GM23338 (cell line): ENCODE data around the gene ARHGAP42. TPM values are rescaled to one million over a fixed set of nuclear protein-coding genes. Genes with fewer than 3 reads are reported as not detected.

ENCODE experiments used
- ATAC-seq: fragments of 200-7000 bp; cut with Tn5 transposase; 3 replicates; pipeline ENCODE4 v1.9.1; 2020
- DNase-seq: peaks from one replicate; pipeline ENCODE4 v3.0.0-alpha.2; 2015; ENCODE audit warnings: low spot score
- H2AFZ ChIP-seq: fragments of 200-600 bp; sonication (generic); 2 replicates; pipeline ENCODE4 v1.8.0; 2016; ENCODE audit warnings: antibody characterized with exemption, mild to moderate bottlenecking, moderate library complexity
- H3F3A ChIP-seq: fragments of 200-600 bp; sonication (generic); replicated peaks from 2 replicates; pipeline ENCODE4 v1.8.0; 2017; ENCODE audit warnings: antibody characterized with exemption, mixed run types, low read depth
- H3K27ac ChIP-seq: fragments of 200-600 bp; sonication (generic); 2 replicates; pipeline ENCODE4 v1.6.1; 2016; ENCODE audit warnings: low read depth
- H3K27me3 ChIP-seq: fragments of 200-600 bp; sonication (generic); 2 replicates; pipeline ENCODE4 v1.8.0; 2016; ENCODE audit warnings: mild to moderate bottlenecking, mixed run types, moderate library complexity; ENCODE audit not compliant: insufficient read depth
- H3K36me3 ChIP-seq: fragments of 200-600 bp; sonication (generic); 2 replicates; pipeline ENCODE4 v1.8.0; 2016; ENCODE audit warnings: mild to moderate bottlenecking; ENCODE audit not compliant: insufficient read depth
- H3K4me1 ChIP-seq: fragments of 200-600 bp; sonication (generic); 2 replicates; pipeline ENCODE4 v1.8.0; 2016; ENCODE audit warnings: mild to moderate bottlenecking, moderate library complexity; ENCODE audit not compliant: insufficient read depth
- H3K4me2 ChIP-seq: fragments of 200-600 bp; sonication (generic); 2 replicates; pipeline ENCODE4 v1.7.1; 2017; ENCODE audit warnings: mixed run types
- H3K4me3 ChIP-seq: fragments of 200-600 bp; sonication (generic); 2 replicates; pipeline ENCODE4 v1.6.1; 2016; ENCODE audit warnings: mixed run types
- H3K79me2 ChIP-seq: fragments of 200-600 bp; sonication (generic); replicated peaks from 2 replicates; pipeline ENCODE4 v1.8.0; 2017; ENCODE audit warnings: mild to moderate bottlenecking; ENCODE audit not compliant: insufficient read depth
- H3K9me2 ChIP-seq: fragments of 200-600 bp; sonication (generic); 2 replicates; pipeline ENCODE4 v1.8.0; 2017; ENCODE audit not compliant: insufficient read depth
- H4K20me1 ChIP-seq: fragments of 200-600 bp; sonication (generic); replicated peaks from 2 replicates; pipeline ENCODE4 v1.8.0; 2017; ENCODE audit warnings: mild to moderate bottlenecking; ENCODE audit not compliant: insufficient read depth
- H3K27ac Mint-ChIP-seq: 2 replicates; pipeline ENCODE4 v1.8.0; 2020; ENCODE audit warnings: inconsistent platforms, mild to moderate bottlenecking, moderate library complexity, mixed read lengths
- H3K27me3 Mint-ChIP-seq: 3 replicates; pipeline ENCODE4 v1.8.0; 2022; ENCODE audit warnings: low read depth, mild to moderate bottlenecking, moderate library complexity, mixed read lengths, inconsistent platforms; ENCODE audit not compliant: insufficient read depth, poor library complexity
- H3K36me3 Mint-ChIP-seq: 3 replicates; pipeline ENCODE4 v1.8.0; 2021; ENCODE audit warnings: low read depth, mild to moderate bottlenecking, inconsistent platforms, moderate library complexity, mixed read lengths
- H3K4me1 Mint-ChIP-seq: 3 replicates; pipeline ENCODE4 v1.8.0; 2020; ENCODE audit warnings: mild to moderate bottlenecking, inconsistent platforms, mixed read lengths
- H3K4me3 Mint-ChIP-seq: 3 replicates; pipeline ENCODE4 v1.8.0; 2021; ENCODE audit warnings: moderate library complexity, mild to moderate bottlenecking, inconsistent platforms, mixed read lengths
- H3K9me3 Mint-ChIP-seq: 3 replicates; pipeline ENCODE4 v1.8.0; 2020; ENCODE audit warnings: moderate library complexity, mild to moderate bottlenecking, inconsistent platforms, mixed read lengths
- CREB1 ChIP-seq: fragments of 250-450 bp; sonication (Bioruptor Pico); IDR thresholded peaks from 2 replicates; pipeline ENCODE4 v1.5.0; 2020; ENCODE audit warnings: low read depth, mild to moderate bottlenecking, moderate library complexity
- CTCF ChIP-seq, 2 experiments: fragments of 200-600 bp in 1 of 2; sonication (generic) in 1 of 2; conservative IDR thresholded peaks; 2 replicates each; pipeline versions ENCODE4 v1.5.1 to v1.6.1; 2016 to 2017; ENCODE audit warnings: antibody characterized with exemption in 2 of 2, low read depth in 2 of 2, mild to moderate bottlenecking in 2 of 2, moderate library complexity in 1 of 2
- ETS1 ChIP-seq: IDR thresholded peaks from 2 replicates; pipeline ENCODE4 v1.6.1; 2016; ENCODE audit warnings: antibody characterized with exemption
- EZH2 ChIP-seq: fragments of 200-600 bp; sonication (generic); IDR thresholded peaks from one replicate; pipeline ENCODE4 v1.8.0; 2017; ENCODE audit warnings: antibody characterized with exemption, mild to moderate bottlenecking, low read depth; ENCODE audit not compliant: unreplicated experiment
- EZH2phosphoT487 ChIP-seq: fragments of 200-600 bp; sonication (generic); IDR thresholded peaks from one replicate; pipeline ENCODE4 v1.8.1; 2018; ENCODE audit warnings: antibody characterized with exemption; ENCODE audit not compliant: unreplicated experiment
- JUNB ChIP-seq: IDR thresholded peaks from one replicate; pipeline ENCODE4 v1.6.1; 2016; ENCODE audit warnings: antibody characterized with exemption; ENCODE audit not compliant: unreplicated experiment
- NANOG ChIP-seq: IDR thresholded peaks from 2 replicates; pipeline ENCODE4 v1.6.1; 2016; ENCODE audit warnings: antibody characterized with exemption, borderline replicate concordance
- POLR2AphosphoS5 ChIP-seq: IDR thresholded peaks from 2 replicates; pipeline ENCODE4 v1.6.1; 2016; ENCODE audit warnings: antibody characterized with exemption, low read depth
- REST ChIP-seq: IDR thresholded peaks from one replicate; pipeline ENCODE4 v1.6.1; 2018; ENCODE audit warnings: antibody characterized with exemption; ENCODE audit not compliant: unreplicated experiment
- STAT1 ChIP-seq: IDR thresholded peaks from one replicate; pipeline ENCODE4 v1.6.1; 2016; ENCODE audit warnings: antibody characterized with exemption; ENCODE audit not compliant: unreplicated experiment
- ZNF114 ChIP-seq: fragments of 250-450 bp; sonication (Bioruptor Pico); IDR thresholded peaks from 2 replicates; pipeline ENCODE4 v1.5.0; 2020; ENCODE audit warnings: mild to moderate bottlenecking, moderate library complexity
- ZNF331 ChIP-seq: fragments of 250-450 bp; sonication (Bioruptor Pico); IDR thresholded peaks from 2 replicates; pipeline ENCODE4 v1.5.0; 2020; ENCODE audit warnings: low read depth, mild to moderate bottlenecking, moderate library complexity
- ZNF462 ChIP-seq: fragments of 250-450 bp; sonication (Bioruptor Pico); IDR thresholded peaks from 2 replicates; pipeline ENCODE4 v1.5.0; 2020; ENCODE audit warnings: mild to moderate bottlenecking, moderate library complexity
- polyA plus RNA-seq: library from polyadenylated mRNA; unstranded; fragments of >200 nt; fragmentation: Nextera tagmentation; extraction: Ambion mirVana; gene quantifications from 2 replicates; pipeline ENCODE4 v1.2.1, GENCODE V29; 2016
- total RNA-seq: library from RNA; depleted of rRNA; stranded (reverse); fragments of >200 nt; shearing (Covaris generic); gene quantifications from 2 replicates; pipeline ENCODE4 v1.2.3, GENCODE V29; 2014

Gene ARHGAP42
- total and polyA plus RNA-seq, 2 experiments from 2014 or later, result 23.7 to 35.7 TPM

- no peak overlapping the region for H3K4me3 Mint-ChIP-seq
- Histone ChIP-seq H3K9me2 (no peaks in the 10 kb centered on the region), H2AFZ (no peak overlapping the region), H3K36me3 (no peaks in the 10 kb centered on the region), H3K4me1 (peaks cover 24% of the 10 kb centered on the region; the same call in 1 of the 2 replicates), H3K4me3 (no peak overlapping the region), H3F3A (no peaks in the 10 kb centered on the region), H3K27ac (no peak overlapping the region), H3K4me2 (no peak overlapping the region), H3K27me3 (no peaks in the 10 kb centered on the region), H3K79me2 (no peaks in the 10 kb centered on the region; the same call in 1 of the 2 replicates), H4K20me1 (no peaks in the 10 kb centered on the region)
- no peak for TF ChIP-seq ZNF331 (CRISPR knock-in tag)
- no peak for TF ChIP-seq CREB1 (CRISPR knock-in tag)
- no peak for TF ChIP-seq EZH2
- no peak for TF ChIP-seq EZH2phosphoT487
- TF ChIP-seq ZNF114, result no peak
- TF ChIP-seq CTCF (conservative IDR thresholded peaks at IDR 0.05; ENCODE audit: low read depth in 2 of 2), result no peak
- no peak for TF ChIP-seq NANOG
- no peak for TF ChIP-seq STAT1
- TF ChIP-seq ETS1, result no peak
- no peak for TF ChIP-seq JUNB
- no peak for TF ChIP-seq ZNF462
- no peak for TF ChIP-seq POLR2AphosphoS5
- TF ChIP-seq REST, result no peak
- no peak overlapping the region for H3K27ac Mint-ChIP-seq
- no peak for DNase-seq
- H3K9me3 Mint-ChIP-seq, result no peaks in the 10 kb centered on the region; the same call in 1 of the 3 replicates
- peaks cover 23% of the 10 kb centered on the region for H3K4me1 Mint-ChIP-seq
- no peak for ATAC-seq
- H3K27me3 Mint-ChIP-seq, result no peaks in the 10 kb centered on the region
- no peaks in the 10 kb centered on the region for H3K36me3 Mint-ChIP-seq
Measured at GRCh38 chr11:100816823-100817222, 129.7 kb downstream of the ARHGAP42 start.
